Thyroid gland (tissue), 4 donors: ENCODE measurements around the gene CRYBA2.

Experiments used
- POLR2A ChIP-seq, 2 donors: fragments of 450-650 bp; IDR thresholded peaks; one replicate each; pipeline ENCODE4 v1.6.1; 2017; ENCODE audit warnings: antibody characterized with exemption in 2 of 2, mild to moderate bottlenecking in 2 of 2, moderate library complexity in 1 of 2
- TF ChIP-seq, protein P1 (sequence below), 6 experiments: fragments of 200-600 bp in 3 of 6; fragments of 450-650 bp in 3 of 6; sonication (generic) in 3 of 6; IDR thresholded peaks; one replicate each; pipeline ENCODE4 v1.5.1; 2016 to 2019; ENCODE audit warnings: antibody characterized with exemption in 6 of 6, mild to moderate bottlenecking in 2 of 6, inconsistent platforms in 1 of 6, moderate library complexity in 1 of 6

DNA sequence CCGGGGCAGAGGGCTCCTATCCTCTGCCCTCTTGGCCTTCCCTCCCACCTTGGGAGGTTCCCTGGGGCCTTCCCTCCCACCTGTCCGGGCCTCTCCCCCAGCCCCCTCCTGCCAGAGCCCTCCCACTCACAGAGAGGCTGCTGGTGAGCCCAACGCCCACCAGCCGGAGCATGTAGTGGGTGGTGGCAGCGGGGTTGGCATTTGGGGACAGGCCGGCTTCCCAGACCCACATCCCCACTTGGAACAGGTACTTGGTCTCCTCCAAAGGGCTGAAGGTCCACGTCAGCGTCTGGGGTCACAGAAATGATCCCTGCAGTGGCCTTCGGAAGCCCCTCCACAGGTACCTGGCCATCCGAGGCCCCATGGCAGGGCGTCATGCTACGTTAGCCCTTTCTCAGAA, 28.8 kb upstream of the CRYBA2 start:
- TF ChIP-seq, protein P1, sequence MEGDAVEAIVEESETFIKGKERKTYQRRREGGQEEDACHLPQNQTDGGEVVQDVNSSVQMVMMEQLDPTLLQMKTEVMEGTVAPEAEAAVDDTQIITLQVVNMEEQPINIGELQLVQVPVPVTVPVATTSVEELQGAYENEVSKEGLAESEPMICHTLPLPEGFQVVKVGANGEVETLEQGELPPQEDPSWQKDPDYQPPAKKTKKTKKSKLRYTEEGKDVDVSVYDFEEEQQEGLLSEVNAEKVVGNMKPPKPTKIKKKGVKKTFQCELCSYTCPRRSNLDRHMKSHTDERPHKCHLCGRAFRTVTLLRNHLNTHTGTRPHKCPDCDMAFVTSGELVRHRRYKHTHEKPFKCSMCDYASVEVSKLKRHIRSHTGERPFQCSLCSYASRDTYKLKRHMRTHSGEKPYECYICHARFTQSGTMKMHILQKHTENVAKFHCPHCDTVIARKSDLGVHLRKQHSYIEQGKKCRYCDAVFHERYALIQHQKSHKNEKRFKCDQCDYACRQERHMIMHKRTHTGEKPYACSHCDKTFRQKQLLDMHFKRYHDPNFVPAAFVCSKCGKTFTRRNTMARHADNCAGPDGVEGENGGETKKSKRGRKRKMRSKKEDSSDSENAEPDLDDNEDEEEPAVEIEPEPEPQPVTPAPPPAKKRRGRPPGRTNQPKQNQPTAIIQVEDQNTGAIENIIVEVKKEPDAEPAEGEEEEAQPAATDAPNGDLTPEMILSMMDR (IDR thresholded peaks at IDR 0.05): no peak
- no peak for TF ChIP-seq POLR2A (IDR thresholded peaks at IDR 0.05)
